ENCODE data around the gene ELMO3. TPM values are rescaled to one million over a fixed set of nuclear protein-coding genes. Genes with fewer than 3 reads are reported as not detected.

ELMO3 gene
- total RNA-seq, 2 experiments from 2014 or later: 1.9 to 2.3 TPM

- H3K4me3 Mint-ChIP-seq: peak overlapping the region; percentile 4
- no peak for DNase-seq
These were observed 31.3 kb upstream of the ELMO3 start for GRCh38 chr16:67167588-67167987.

DNA sequence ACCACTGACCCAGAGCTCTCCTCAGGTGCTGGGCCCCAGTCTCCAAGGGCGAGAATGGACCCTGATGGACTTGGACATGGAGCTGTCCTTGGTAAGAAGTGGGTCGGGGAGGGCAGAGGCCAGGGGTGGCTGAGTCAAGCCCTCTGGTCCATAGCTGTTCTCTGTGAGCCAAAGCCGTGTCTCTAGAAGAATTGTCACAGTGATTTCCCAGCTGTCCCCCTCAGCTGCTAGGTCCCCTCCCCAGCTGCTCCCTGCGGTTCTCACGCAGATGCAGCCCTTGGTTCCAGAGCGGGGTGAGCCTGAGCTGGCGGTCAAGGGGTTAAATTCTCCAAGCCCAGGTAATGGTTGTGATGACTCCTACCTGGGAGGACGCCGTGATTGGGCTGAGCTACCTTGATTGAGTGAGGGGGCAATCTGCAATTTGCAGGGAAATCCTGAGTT is 29.9 kb upstream of the ELMO3 start:
- H3K27ac Mint-ChIP-seq: no peak overlapping the region
- peaks cover 90% of the 10 kb centered on the region for H3K27me3 Mint-ChIP-seq
- Histone ChIP-seq H3K27ac (ENCODE audit: low read depth in 1 of 2, low read length in 2 of 2) (no peak overlapping the region), H3K4me1 (ENCODE audit: insufficient read depth, low read length) (peaks cover 50% of the 10 kb centered on the region), H3K36me3 (ENCODE audit: insufficient read depth, low read length) (no peaks in the 10 kb centered on the region), H3K27me3 (ENCODE audit: control insufficient read depth in 1 of 2, insufficient read depth in 2 of 2, low read length in 2 of 2) (peaks cover 71 to 80% of the 10 kb centered on the region in 2 experiments), H3K4me3 (ENCODE audit: low read length) (no peak overlapping the region), H3K9me3 (ENCODE audit: control insufficient read depth in 1 of 2, insufficient read depth in 1 of 2, low read length in 2 of 2) (peaks cover 0 to 26% of the 10 kb centered on the region in 2 experiments)
- H3K36me3 Mint-ChIP-seq (ENCODE audit: low read depth): no peaks in the 10 kb centered on the region
- H3K9me3 Mint-ChIP-seq: no peaks in the 10 kb centered on the region
- ATAC-seq (ENCODE audit: poor library complexity) (no peak), DNase-seq (no peak)
- CTCF ChIA-PET: interaction anchor here (0.7 to 1.9 kb wide), 2 partner anchors 14 to 156 kb away, joined by 3 to 7 read pairs; no protein-coding TSS in a partner anchor
- H3K4me3 Mint-ChIP-seq: no peak overlapping the region
- peaks cover 44% of the 10 kb centered on the region for H3K4me1 Mint-ChIP-seq (ENCODE audit: low read depth)
- POLR2A ChIA-PET: interaction anchor here (1.6 to 2.5 kb wide), 2 partner anchors 9 to 11 kb away, joined by 3 to 16 read pairs; partner anchors contain the start of genes FBXL8 and TRADD
- intact Hi-C loops (cut with DNase I, micrococcal nuclease): loop anchor here in 1 of 2 experiments (2.0 kb wide), 1 partner anchor 26 kb away; no protein-coding TSS in a partner anchor
- no peak for TF ChIP-seq CTCF (IDR thresholded peaks at IDR 0.05)

More at GRCh38 chr16:67167588-67167987, 31.3 kb upstream of the ELMO3 start:
- no peaks in the 10 kb centered on the region for H3K9me3 Mint-ChIP-seq
- H3K27ac Mint-ChIP-seq: no peak overlapping the region
- H3K36me3 Mint-ChIP-seq (ENCODE audit: low read depth): no peaks in the 10 kb centered on the region
- H3K36me3 ChIP-seq (ENCODE audit: insufficient read depth, low read length): no peaks in the 10 kb centered on the region
- intact Hi-C loops (cut with DNase I, micrococcal nuclease): no loop called here
- peaks cover 0 to 31% of the 10 kb centered on the region in 2 experiments for H3K9me3 ChIP-seq (ENCODE audit: control insufficient read depth in 1 of 2, insufficient read depth in 1 of 2, low read length in 2 of 2)
- H3K27me3 Mint-ChIP-seq: peaks cover 82% of the 10 kb centered on the region
- no peak overlapping the region for H3K4me3 ChIP-seq (ENCODE audit: low read length)
- no peak for ATAC-seq (ENCODE audit: poor library complexity)
- H3K27ac ChIP-seq (ENCODE audit: low read depth in 1 of 2, low read length in 2 of 2): no peak overlapping the region
- ChIA-PET POLR2A (interaction anchor here (1.2 to 1.7 kb wide), 3 partner anchors 8 to 17 kb away, joined by 4 to 5 read pairs (median 5); partner anchors contain the start of genes FBXL8 and TRADD), CTCF (no interaction called here)
- H3K4me1 ChIP-seq (ENCODE audit: insufficient read depth, low read length): peaks cover 52% of the 10 kb centered on the region
- peaks cover 34% of the 10 kb centered on the region for H3K4me1 Mint-ChIP-seq (ENCODE audit: low read depth)
- no peak for TF ChIP-seq CTCF (IDR thresholded peaks at IDR 0.05)
- peaks cover 75 to 87% of the 10 kb centered on the region in 2 experiments for H3K27me3 ChIP-seq (ENCODE audit: control insufficient read depth in 1 of 2, insufficient read depth in 2 of 2, low read length in 2 of 2)

- DNase-seq (peak in 4 of 14 experiments; percentile 38 to 62 (median 59)), ATAC-seq (ENCODE audit: poor library complexity) (no peak)
- peaks cover 51% of the 10 kb centered on the region for H3K4me1 ChIP-seq (ENCODE audit: insufficient read depth, low read length)
- peaks cover 0 to 23% of the 10 kb centered on the region in 2 experiments for H3K9me3 ChIP-seq (ENCODE audit: control insufficient read depth in 1 of 2, insufficient read depth in 1 of 2, low read length in 2 of 2)
- peaks cover 70 to 75% of the 10 kb centered on the region in 2 experiments for H3K27me3 ChIP-seq (ENCODE audit: control insufficient read depth in 1 of 2, insufficient read depth in 2 of 2, low read length in 2 of 2)
- Mint-ChIP-seq H3K4me1 (ENCODE audit: low read depth) (peaks cover 46% of the 10 kb centered on the region), H3K9me3 (no peaks in the 10 kb centered on the region), H3K4me3 (peak overlapping the region; percentile 62), H3K27me3 (peaks cover 88% of the 10 kb centered on the region), H3K36me3 (ENCODE audit: low read depth) (no peaks in the 10 kb centered on the region), H3K27ac (no peak overlapping the region)
- H3K36me3 ChIP-seq (ENCODE audit: insufficient read depth, low read length): no peaks in the 10 kb centered on the region
- ChIA-PET POLR2A (interaction anchor here (1.6 to 2.5 kb wide), 2 partner anchors 10 to 12 kb away, joined by 3 to 16 read pairs; partner anchors contain the start of genes FBXL8 and TRADD), CTCF (interaction anchor here (0.7 to 1.9 kb wide), 4 partner anchors 14 to 188 kb away, joined by 3 to 7 read pairs (median 3); no protein-coding TSS in a partner anchor)
- intact Hi-C loops (cut with DNase I, micrococcal nuclease): loop anchor here in 1 of 2 experiments (2.0 kb wide), 1 partner anchor 27 kb away; no protein-coding TSS in a partner anchor
- H3K4me3 ChIP-seq (ENCODE audit: low read length): peak overlapping the region; percentile 19
- peak; percentile 44 for TF ChIP-seq CTCF (IDR thresholded peaks at IDR 0.05)
- H3K27ac ChIP-seq (ENCODE audit: low read depth in 1 of 2, low read length in 2 of 2): no peak overlapping the region
These were observed 29.2 kb upstream of the ELMO3 start for GRCh38 chr16:67169642-67170167.
